AG04449 (cell line): ENCODE results near the gene GPC5.

ENCODE experiments used
- CTCF ChIA-PET: fragments of 350-600 bp; formaldehyde crosslinking; extraction: SDS; loops from one replicate; lab custom pipeline; 2021; ENCODE audit warnings: antibody characterized with exemption; lab: Yijun Ruan, JAX
- POLR2A ChIA-PET: fragments of 400-600, 350-600 bp; formaldehyde crosslinking; extraction: SDS; loops from one replicate; lab custom pipeline; 2020; ENCODE audit warnings: antibody characterized with exemption, inconsistent platforms; lab: Yijun Ruan, JAX
- DNase-seq: peaks from one replicate; pipeline ENCODE4 v3.0.0-alpha.2; 2010; ENCODE audit warnings: low read depth, low spot score
- H3K4me3 ChIP-seq: 2 replicates; pipeline ENCODE4 v1.5.1; 2011; ENCODE audit warnings: low read depth, mild to moderate bottlenecking, control low read depth, low read length
- CTCF ChIP-seq: IDR thresholded peaks from one replicate; pipeline ENCODE4 v1.5.1; 2011; ENCODE audit warnings: mild to moderate bottlenecking, moderate library complexity, low read length, control low read depth, inconsistent platforms; ENCODE audit not compliant: insufficient read depth; ENCODE audit errors: missing control alignments

The GPC5 gene

GRCh38 chr13:92158346-92158745, 759.9 kb downstream of the GPC5 start:
- TF ChIP-seq CTCF = no peak
- POLR2A ChIA-PET = no interaction called here

GRCh38 chr13:92164822-92165221, 766.4 kb downstream of the GPC5 start:
- POLR2A ChIA-PET = no interaction called here
- TF ChIP-seq CTCF = no peak
- DNase-seq = no peak
- CTCF ChIA-PET = no interaction called here
- H3K4me3 ChIP-seq = no peak overlapping the region

More at GRCh38 chr13:92158346-92158745, 759.9 kb downstream of the GPC5 start:
- CTCF ChIA-PET = no interaction called here
- no peak for DNase-seq
- H3K4me3 ChIP-seq = no peak overlapping the region

- H3K4me3 ChIP-seq = no peak overlapping the region
- DNase-seq = no peak
- CTCF ChIA-PET = no interaction called here
- POLR2A ChIA-PET = no interaction called here
- TF ChIP-seq CTCF = no peak
Observed at GRCh38 chr13:92172191-92172590, 773.8 kb downstream of the GPC5 start.

GRCh38 chr13:92173254-92173653, 774.8 kb downstream of the GPC5 start:
- POLR2A ChIA-PET = no interaction called here
- TF ChIP-seq CTCF = no peak

GRCh38 chr13:92175330-92175729, 776.9 kb downstream of the GPC5 start:
- DNase-seq = no peak
- H3K4me3 ChIP-seq = no peak overlapping the region
- POLR2A ChIA-PET = no interaction called here
- TF ChIP-seq CTCF = no peak
- CTCF ChIA-PET = interaction anchor here (1.6 kb wide), 1 partner anchor 10 kb away, joined by 4 read pairs; no protein-coding TSS in a partner anchor

More at GRCh38 chr13:92173254-92173653, 774.8 kb downstream of the GPC5 start:
- CTCF ChIA-PET = no interaction called here
- DNase-seq = no peak
- H3K4me3 ChIP-seq = no peak overlapping the region

- POLR2A ChIA-PET = no interaction called here
- DNase-seq = no peak
- TF ChIP-seq CTCF = no peak
- no peak overlapping the region for H3K4me3 ChIP-seq
- CTCF ChIA-PET = interaction anchor here (1.5 kb wide), 1 partner anchor 10 kb away, joined by 5 read pairs; no protein-coding TSS in a partner anchor
Observed at GRCh38 chr13:92177966-92178365, 779.5 kb downstream of the GPC5 start.
